Activated gamma-delta T cell (primary cell): ENCODE data around the gene GPX2.
A peak's percentile ranks its signal among the peaks of the same experiment; 100 is the strongest.

Experiments
- DNase-seq: peaks from one replicate; lab custom pipeline; 2025; lab: John Stamatoyannopoulos, UW
- total RNA-seq, 2 donors: gene quantifications; one replicate each; lab custom pipeline; 2026; lab: John Stamatoyannopoulos, UW

Gene GPX2
- 0 to 0.10 reads per million in 2 donors for total RNA-seq

GRCh38 chr14:64942531-64943111 lies at the start of gene GPX2:
Gene GPX2 (minus strand): TSS chr14:64942745. CDS start chr14:64942726, 19 bp downstream.
- no peak for DNase-seq

- no peak for DNase-seq
Measured at GRCh38 chr14:64990939-64991338, 48.4 kb upstream of the GPX2 start.

- DNase-seq, result no peak
Measured at GRCh38 chr14:64990296-64990695, 47.8 kb upstream of the GPX2 start.

GRCh38 chr14:64987438-64987767 lies 44.9 kb upstream of the GPX2 start:
- no peak for DNase-seq

GRCh38 chr14:64986648-64987437 lies 44.3 kb upstream of the GPX2 start, which contains the start of gene FNTB:
Gene FNTB (plus strand): TSS chr14:64986895. CDS start chr14:64986954, 59 bp downstream.
- peak; percentile 86 for DNase-seq

- no peak for DNase-seq
Measured at GRCh38 chr14:64983439-64984310, 41.1 kb upstream of the GPX2 start.

GRCh38 chr14:64979336-64980074 lies 37.0 kb upstream of the GPX2 start:
- no peak for DNase-seq

- DNase-seq, result no peak
Measured at GRCh38 chr14:64974563-64974962, 32.0 kb upstream of the GPX2 start.

- no peak for DNase-seq
Measured at GRCh38 chr14:64973826-64974225, 31.3 kb upstream of the GPX2 start.

- DNase-seq, result no peak
Measured at GRCh38 chr14:64973026-64973442, 30.5 kb upstream of the GPX2 start.

GRCh38 chr14:64971943-64972791 lies 29.6 kb upstream of the GPX2 start, which contains the start of gene RAB15:
Gene RAB15 (minus strand): TSS chr14:64972336. CDS start chr14:64972076, 260 bp downstream.
- peak; percentile 33 for DNase-seq

GRCh38 chr14:64971491-64971942 lies 29.0 kb upstream of the GPX2 start:
- DNase-seq, result no peak

GRCh38 chr14:64970776-64971477 lies 28.4 kb upstream of the GPX2 start:
- no peak for DNase-seq

- DNase-seq, result no peak
Measured at GRCh38 chr14:64970041-64970440, 27.5 kb upstream of the GPX2 start.

GRCh38 chr14:64968651-64969050 lies 26.1 kb upstream of the GPX2 start:
- no peak for DNase-seq

- no peak for DNase-seq
Measured at GRCh38 chr14:64968167-64968566, 25.6 kb upstream of the GPX2 start.

- DNase-seq, result no peak
Measured at GRCh38 chr14:64966976-64967375, 24.4 kb upstream of the GPX2 start.

GRCh38 chr14:64965356-64966000 lies 22.9 kb upstream of the GPX2 start:
- no peak for DNase-seq

GRCh38 chr14:64963611-64964010 lies 21.1 kb upstream of the GPX2 start:
- DNase-seq, result no peak
